Glomerular visceral epithelial cell (primary cell): Measurements from ENCODE around the gene CSRNP3.
A peak's percentile ranks its signal among the peaks of the same experiment; 100 is the strongest.

Experiments used
- DNase-seq: peaks from one replicate; pipeline ENCODE4 v3.0.0-alpha.2; 2016; ENCODE audit errors: extremely low spot score

CSRNP3 gene

DNA sequence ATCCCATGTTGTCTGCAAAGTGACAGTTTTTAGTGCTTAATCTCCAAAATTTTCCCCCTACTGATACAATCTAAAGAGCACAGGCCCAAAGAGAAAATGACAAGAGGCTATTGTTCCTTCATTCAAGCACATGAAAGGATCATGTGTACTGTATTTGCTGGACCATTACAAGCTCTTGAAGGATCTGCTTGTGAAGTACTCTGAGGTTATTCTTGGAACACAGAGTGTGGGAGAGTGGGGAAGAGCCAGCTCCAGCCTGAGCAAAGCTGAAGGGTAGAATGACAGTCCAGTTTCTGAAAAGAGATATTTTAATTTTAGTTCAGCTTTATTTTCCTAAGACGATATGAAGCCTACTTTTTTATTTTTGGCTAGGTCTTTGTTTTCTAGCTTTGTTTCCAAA is 212.3 kb downstream of the CSRNP3 start:
- no peak for DNase-seq

DNA sequence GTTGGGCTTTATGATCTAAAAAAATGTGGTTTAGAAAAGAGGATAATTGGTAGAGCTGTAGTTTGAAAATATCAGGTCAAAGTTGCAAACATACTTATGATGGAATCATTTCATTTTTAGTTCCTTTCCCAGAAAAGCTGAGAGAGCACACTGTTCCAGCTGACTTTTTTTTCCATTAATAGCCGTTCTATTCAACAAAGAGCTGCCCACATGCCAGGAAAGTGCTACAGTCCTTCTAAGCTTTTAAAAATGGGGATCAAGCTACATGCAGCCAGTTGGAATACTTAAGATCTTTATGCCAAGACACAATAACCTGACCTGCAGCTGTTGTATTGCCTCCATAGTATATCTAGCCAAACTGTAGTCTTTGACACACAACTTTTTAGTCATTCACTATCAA is 213.0 kb downstream of the CSRNP3 start:
- no peak for DNase-seq

DNA sequence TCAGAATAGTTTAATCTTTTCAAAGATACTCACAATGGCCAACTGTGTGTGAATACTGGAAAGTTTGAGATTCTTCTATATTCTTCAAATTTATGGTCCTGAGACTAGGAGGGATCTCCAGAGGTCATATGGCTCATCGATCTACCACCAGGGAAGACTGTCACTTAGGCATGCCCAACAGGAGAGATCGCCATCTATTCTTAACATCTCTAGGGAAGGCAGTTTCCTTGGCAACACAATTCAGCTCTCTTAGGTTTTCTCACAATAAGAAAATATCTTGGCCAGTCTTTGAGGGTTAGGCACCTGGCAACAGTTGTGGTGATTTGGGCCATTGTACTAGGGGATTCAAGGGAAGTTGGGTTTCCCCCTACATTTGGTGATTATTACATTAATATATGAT is 217.3 kb downstream of the CSRNP3 start:
- no peak for DNase-seq

DNA sequence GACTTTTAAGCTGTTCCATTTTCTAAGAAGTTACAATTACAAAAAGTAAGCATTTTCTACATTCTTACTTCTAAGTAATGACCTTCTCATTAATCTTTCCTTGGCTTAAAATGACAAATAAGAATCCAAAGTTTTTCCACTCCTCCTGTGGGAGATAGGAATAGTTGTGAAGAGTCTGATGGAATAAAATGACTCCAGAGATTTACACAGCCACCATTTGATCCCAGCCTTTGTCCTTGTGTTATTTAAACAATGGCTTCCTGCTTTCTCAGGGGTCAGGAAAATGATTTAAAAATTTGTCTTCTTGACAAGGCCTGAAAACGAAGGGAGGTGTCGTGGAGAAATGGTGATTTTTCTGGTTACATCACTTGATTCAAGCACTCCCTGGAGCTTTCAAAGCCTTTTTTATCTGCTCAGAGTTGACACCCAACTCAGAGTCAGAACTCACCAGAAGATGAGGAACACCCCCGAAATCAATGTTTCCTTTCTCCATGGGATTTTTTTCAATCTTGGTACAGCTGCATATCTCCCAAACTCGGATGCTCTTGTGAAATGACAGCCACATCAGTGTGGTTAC is 218.0 kb downstream of the CSRNP3 start:
- DNase-seq, result no peak

DNA sequence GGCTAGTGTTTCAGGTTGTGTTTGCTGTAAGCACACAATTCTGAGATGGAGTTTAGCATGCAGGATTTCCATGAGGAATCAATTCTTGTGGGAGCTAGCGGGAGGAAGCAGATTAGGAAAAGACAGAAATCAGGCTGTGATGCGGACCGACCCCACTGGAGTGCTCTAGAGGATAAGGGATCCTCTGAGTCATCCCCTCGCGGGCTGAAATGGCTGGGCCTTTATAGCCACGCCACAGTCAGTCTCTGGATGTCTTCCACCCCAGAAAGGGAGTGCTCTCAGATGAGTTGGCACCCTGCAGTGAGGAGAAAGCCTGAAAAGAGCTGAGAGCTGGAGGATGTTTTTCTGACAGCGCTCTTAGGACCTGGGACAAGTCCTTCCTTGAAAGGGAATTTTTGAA is 222.1 kb downstream of the CSRNP3 start:
- no peak for DNase-seq

DNA sequence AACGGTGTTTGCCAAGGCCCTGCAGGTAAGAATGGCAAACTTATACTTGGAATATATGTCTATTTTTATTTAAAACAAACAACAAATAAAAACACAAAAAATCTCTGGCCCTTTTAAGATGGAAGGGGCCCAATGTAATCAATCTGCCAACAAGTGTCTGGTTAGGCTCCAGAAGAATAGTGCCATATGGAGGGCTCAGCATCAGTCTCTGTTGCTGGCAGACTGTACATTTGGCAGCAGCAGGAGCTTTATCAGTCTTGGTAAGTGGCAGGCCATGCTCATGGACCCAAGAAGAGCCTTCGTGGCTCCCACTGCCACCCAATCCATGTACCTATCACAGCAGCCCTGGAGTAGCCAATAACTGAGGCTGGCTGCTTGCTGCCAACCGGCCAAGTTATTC is 223.4 kb downstream of the CSRNP3 start:
- DNase-seq, result no peak

DNA sequence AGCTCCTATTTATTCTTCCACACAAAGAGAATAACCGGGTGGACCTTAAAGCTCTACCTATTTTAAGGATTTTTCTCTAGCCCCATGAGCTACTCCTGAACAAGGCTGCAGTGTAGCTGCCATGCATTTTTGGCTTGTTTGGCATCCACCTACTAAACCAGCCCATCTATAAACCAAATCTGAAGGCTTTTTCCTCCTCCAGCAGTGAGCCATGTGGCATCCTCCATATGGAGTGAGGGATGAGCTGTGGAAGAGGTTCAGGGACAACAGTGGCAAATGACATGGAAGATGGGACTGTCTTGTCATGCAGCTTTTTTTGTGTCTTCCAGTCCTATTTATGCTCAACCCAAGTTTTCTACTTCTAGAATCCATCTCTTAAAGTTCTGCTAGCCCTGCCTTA is 224.3 kb downstream of the CSRNP3 start:
- no peak for DNase-seq

DNA sequence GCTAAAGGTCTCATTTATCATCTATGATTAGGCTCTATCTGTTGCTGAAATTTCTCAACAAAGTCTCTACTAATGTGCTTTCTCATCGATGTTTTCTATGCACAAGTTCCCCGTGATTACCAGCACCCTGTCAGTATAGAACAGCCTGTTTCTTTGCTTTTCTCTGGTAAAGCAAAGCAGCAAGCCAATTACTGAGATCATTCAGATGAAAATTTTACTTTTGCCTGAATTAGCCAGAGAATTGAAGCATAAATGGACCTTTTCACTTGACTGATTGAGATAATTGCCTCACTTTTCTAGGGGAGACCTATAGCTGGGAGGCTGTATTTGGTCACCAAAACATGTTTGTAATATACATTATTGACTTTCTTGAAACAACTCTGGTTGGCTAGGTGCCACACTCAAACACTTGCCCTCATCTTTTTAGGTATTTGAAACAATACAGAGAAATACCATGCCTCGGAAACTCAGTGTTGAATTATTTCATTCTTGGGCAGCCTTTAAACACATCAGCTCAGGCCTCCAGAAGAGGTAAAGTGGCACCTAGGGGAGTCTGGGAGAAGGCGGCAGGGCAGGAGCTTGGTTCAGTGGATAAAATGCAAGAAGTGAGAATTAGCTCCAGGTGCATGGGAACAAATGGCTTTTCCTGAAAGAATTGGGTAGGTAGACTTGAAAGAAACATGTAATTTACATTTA is 228.4 kb downstream of the CSRNP3 start:
- no peak for DNase-seq

DNA sequence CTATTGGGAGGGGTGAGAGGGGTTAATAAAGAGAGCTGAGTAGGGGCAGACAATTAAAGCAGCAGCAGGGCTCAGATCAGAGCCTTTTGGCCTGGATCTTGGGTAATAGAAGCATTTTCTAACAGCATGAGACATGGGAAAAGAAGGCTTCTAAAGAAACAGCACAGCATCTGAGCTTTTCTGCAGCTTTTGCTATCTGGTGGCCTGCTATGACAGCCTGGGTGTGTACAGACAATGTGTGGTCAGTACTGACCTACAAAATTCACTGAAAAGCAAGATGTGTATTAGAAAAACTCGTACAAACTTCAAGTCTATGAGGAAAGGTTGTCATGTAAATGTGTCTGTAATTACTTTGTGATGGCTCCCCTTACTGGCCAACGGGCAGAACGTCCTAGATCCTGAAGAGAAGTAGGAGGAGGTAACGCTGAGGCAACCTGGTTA is 229.0 kb downstream of the CSRNP3 start:
- peak; percentile 66 for DNase-seq

DNA sequence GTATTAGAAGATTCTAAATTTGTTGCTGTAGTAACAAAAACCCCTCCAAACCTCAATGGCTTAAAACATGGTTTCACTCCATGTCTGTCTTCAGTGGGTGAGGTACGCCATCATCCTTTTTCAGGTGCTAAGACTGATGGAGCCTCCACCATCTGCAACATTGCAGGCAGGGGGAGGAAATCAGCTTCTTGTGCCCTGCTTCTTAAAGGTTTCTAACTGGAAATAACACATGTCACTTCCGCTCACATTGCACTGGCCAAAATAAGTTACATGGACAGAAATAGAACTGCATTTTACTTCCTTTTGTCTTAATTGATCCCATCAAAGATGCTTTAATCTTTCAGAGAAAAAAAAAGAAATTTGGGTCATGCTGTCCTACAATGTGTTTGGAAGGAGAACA is 230.4 kb downstream of the CSRNP3 start:
- no peak for DNase-seq

DNA sequence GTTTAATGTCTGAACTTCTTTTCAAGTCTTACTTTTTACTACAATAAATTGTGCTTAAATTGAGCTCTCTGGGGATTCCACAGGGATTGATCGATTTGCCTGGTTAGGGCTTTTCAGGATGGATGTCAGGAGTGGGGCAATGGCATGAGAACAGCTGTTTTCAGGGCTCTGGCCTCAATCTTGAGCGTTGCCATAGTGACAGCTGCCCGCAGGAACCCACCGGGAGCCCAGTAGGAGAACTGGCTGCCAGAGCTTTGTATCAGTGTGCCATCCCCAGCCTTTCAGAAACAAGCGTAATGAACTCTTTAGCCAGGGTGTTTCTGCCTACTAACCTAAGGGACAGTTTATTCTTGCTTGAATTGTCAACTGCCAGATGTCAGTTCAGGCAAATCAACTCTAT is 231.0 kb downstream of the CSRNP3 start:
- DNase-seq, result no peak

DNA sequence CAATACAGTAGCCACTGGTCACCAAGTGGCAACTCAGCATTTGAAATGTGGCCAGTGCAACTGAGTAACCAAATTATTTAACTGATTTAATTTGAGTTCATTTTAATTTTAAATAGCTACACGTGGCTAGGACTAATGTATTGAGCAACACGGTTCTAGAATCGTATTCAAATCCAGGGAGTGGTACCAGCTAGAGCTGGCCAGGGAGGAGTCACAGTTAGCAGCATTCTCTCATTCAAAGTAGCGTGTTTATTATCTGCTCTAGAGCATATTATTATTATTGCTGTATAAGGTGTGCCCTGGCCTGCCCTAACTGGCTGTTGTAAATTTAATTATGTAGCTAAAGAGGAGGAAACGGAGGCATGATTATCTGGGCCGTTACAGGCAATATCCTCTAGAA is 231.6 kb downstream of the CSRNP3 start:
- no peak for DNase-seq

DNA sequence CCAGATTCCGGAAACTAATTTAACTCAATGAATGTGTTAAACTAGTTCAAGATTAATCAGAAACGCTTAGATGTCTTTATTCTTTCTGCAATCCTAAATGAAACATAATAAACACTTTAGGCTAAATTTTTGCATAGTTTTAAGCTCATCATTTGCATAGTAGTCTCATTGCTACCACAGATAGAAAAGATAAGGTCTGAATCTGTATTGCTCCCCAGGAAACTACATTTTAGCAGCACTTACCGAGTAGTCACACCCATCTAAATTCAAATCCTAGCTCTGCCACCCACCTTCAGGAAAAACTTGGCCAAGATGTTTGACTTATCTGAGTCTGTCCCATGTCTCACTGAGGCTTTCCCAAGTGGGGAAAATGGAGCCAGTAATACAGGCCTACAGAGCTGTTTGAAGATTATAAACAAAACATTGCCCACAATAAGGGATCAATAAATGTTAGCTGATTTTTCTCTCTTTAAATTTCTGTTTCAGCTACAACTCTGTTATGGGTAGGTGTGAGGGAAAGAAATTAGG is 237.5 kb downstream of the CSRNP3 start:
- no peak for DNase-seq

DNA sequence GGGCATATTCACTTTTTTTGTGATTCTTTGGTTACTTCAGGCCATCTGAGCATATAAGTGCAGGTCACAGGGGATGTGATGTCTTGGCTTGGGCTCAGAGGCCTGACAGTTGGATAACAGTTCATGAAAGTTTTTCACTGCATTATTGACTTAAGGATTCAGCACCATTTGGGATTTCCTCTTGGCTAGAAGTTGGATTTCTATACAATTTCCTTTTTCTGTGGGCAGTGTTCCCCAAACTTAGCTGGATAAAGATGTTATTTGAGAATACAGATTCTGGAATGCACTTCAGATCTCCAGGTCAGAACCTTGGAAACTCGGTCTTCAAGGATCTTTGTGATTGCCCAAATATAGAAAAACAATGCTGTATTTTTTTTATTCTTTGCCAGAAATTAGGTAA is 246.6 kb downstream of the CSRNP3 start:
- DNase-seq, result no peak

DNA sequence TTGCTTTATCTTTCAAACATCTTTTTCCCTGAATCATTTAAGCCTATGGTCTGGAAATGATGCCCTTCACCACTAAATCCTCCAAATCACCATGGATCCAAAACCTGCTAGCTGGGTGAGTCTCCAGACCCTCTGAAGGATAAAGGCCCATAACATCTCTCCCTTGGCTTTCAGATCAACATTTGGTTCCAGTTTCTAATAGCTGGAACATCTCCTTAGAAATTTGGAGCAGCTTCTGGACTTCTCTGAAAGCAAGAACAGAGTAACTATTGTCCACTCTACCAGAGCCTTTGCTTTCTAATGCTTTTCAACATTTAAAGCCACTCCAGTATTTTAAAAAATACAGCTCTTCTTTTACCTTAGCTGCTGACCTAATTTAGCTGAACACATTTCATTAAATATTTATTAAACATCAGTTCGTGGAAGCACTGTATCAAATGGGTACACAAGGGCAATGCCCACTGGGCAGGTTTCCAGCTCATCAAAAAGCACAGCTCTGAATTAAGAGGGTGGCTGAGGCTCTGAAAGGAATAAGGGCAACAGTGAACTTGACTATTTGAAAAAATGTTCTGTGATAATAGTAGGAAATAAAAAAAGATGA is 249.2 kb downstream of the CSRNP3 start:
- DNase-seq, result no peak

DNA sequence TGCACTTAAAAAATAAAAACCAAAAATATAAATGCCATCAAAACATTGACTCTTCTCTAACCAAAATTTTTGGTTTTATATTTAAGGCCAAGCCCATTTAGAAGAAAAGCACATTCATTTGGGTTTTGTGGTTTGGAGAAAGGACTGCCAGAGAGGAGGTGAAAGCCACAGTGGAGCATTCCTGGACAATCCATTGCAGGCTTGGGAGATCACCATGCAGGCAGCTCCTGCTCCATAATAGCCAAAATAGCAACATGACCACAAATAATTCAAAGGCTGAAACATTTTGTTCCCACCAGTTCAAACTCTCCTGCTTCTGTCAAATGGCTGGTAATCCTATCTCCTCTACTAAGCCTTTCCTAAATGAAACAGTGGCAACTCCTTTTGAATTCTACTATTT is 251.0 kb downstream of the CSRNP3 start:
- peak; percentile 73 for DNase-seq

DNA sequence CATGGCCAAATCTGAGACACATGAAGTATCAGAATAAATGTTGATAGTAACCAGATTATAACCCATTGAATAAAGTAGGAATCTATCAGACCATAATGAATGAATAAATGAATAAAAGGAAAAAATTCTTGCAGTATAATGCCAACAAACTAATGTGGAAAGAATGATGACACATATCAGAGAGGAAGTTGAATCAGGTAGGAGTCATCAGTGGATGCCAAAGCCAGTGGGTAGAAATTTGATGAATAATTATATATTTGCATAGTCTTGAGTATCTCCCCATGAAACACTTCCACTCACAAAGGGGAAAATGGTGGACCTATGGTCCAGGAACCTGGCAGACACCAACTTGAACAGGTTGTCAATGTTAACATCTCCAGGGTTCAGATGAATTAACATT is 255.9 kb downstream of the CSRNP3 start:
- DNase-seq, result peak; percentile 31
